K562 (cell line): ENCODE data around the gene WDR31. TPM values are rescaled to one million over a fixed set of nuclear protein-coding genes. Genes with fewer than 3 reads are reported as not detected.
A peak's percentile ranks its signal among the peaks of the same experiment; 100 is the strongest.

Source experiments
- ARID2 ChIP-seq: fragments of 450-650 bp; IDR thresholded peaks from 2 replicates; pipeline ENCODE4 v1.6.1; 2017; ENCODE audit warnings: antibody characterized with exemption, mild to moderate bottlenecking
- CBFB ChIP-seq: sonication (generic); formaldehyde crosslinking; IDR thresholded peaks from 2 replicates; pipeline ENCODE4 v1.4.0; 2020; ENCODE audit warnings: mild to moderate bottlenecking, missing genetic modification reagents
- CBX2 ChIP-seq: fragments of 200-600 bp; sonication (generic); IDR thresholded peaks from one replicate; pipeline ENCODE4 v1.6.1; 2012; ENCODE audit warnings: mild to moderate bottlenecking, low read length, inconsistent platforms; ENCODE audit not compliant: insufficient read depth, poor library complexity, severe bottlenecking
- CEBPB ChIP-seq: fragments of 450-650 bp; IDR thresholded peaks from 2 replicates; pipeline ENCODE4 v1.6.1; 2016; ENCODE audit warnings: missing genetic modification characterization, missing compliant biosample characterization
- GATAD2A ChIP-seq: fragments of 450-650 bp; IDR thresholded peaks from 2 replicates; pipeline ENCODE4 v1.6.1; 2017
- GTF2F1 ChIP-seq: IDR thresholded peaks from 2 replicates; pipeline ENCODE4 v1.6.1; 2011; ENCODE audit warnings: low read depth, low read length, improper control_type of control experiment
- HDAC6 ChIP-seq: IDR thresholded peaks from 2 replicates; pipeline ENCODE4 v1.6.1; 2012; ENCODE audit warnings: low read depth, mild to moderate bottlenecking, control low read depth, inconsistent platforms, low read length, moderate library complexity
- HDAC8 ChIP-seq: fragments of 450-650 bp; IDR thresholded peaks from 2 replicates; pipeline ENCODE4 v1.6.1; 2016; ENCODE audit warnings: mild to moderate bottlenecking, missing genetic modification characterization, moderate library complexity, missing compliant biosample characterization
- KAT8 ChIP-seq: fragments of 450-650 bp; IDR thresholded peaks from 2 replicates; pipeline ENCODE4 v1.6.1; 2016; ENCODE audit warnings: low read depth, mild to moderate bottlenecking
- LCOR ChIP-seq: sonication (generic); formaldehyde crosslinking; IDR thresholded peaks from 2 replicates; pipeline ENCODE4 v1.8.0; 2022; ENCODE audit warnings: mild to moderate bottlenecking, missing genetic modification reagents
- MBD2 ChIP-seq: sonication (generic); IDR thresholded peaks from 2 replicates; pipeline ENCODE4 v1.6.1; 2016; ENCODE audit warnings: low read depth, borderline replicate concordance
- MLX ChIP-seq, 2 experiments: fragments of 450-650 bp in 1 of 2; sonication (generic) in 1 of 2; formaldehyde crosslinking; conservative IDR thresholded peaks; 2 replicates each; pipeline versions ENCODE4 v1.4.0 to v1.8.1; 2020 to 2022; ENCODE audit warnings: mild to moderate bottlenecking in 1 of 2, missing genetic modification reagents in 1 of 2
- NONO ChIP-seq, 2 experiments: fragments of 200-400 bp in 1 of 2; fragments of 450-650 bp in 1 of 2; formaldehyde crosslinking in 1 of 2; IDR thresholded peaks; 2 replicates each; pipeline ENCODE4 v1.6.1; 2017; ENCODE audit warnings: low read depth in 2 of 2, mild to moderate bottlenecking in 2 of 2, moderate library complexity in 2 of 2, low read length in 1 of 2
- NRF1 ChIP-seq, 2 experiments: fragments of 450-650 bp; IDR thresholded peaks in 1 of 2; conservative IDR thresholded peaks in 1 of 2; 2 replicates each; pipeline ENCODE4 v1.6.1; 2014; ENCODE audit warnings: mild to moderate bottlenecking in 2 of 2
- RNF219 ChIP-seq: fragments of 250-450 bp; sonication (Bioruptor Pico); IDR thresholded peaks from 2 replicates; pipeline ENCODE4 v1.5.0; 2022; ENCODE audit warnings: mild to moderate bottlenecking
- TSHZ1 ChIP-seq: fragments of 250-450 bp; sonication (Bioruptor Pico); IDR thresholded peaks from 2 replicates; pipeline ENCODE4 v1.4.0; 2020; ENCODE audit warnings: mild to moderate bottlenecking, moderate library complexity
- ZBTB7A ChIP-seq: IDR thresholded peaks from 2 replicates; pipeline ENCODE4 v1.6.1; 2011; ENCODE audit warnings: low read depth, mild to moderate bottlenecking, low read length, moderate library complexity, borderline replicate concordance; ENCODE audit not compliant: control insufficient read depth
- ZFP91 ChIP-seq: sonication (generic); formaldehyde crosslinking; IDR thresholded peaks from 2 replicates; pipeline ENCODE4 v1.8.0; 2022; ENCODE audit warnings: mild to moderate bottlenecking, missing genetic modification reagents
- ZKSCAN8 ChIP-seq: fragments of 200-800 bp; sonication (Bioruptor generic); IDR thresholded peaks from 2 replicates; pipeline ENCODE4 v1.6.1; 2016; ENCODE audit warnings: missing genetic modification characterization, missing compliant biosample characterization
- polyA plus RNA-seq, 8 experiments: library from polyadenylated mRNA; depleted of rRNA in 4 of 8; stranded (reverse) in 5 of 8; unstranded in 3 of 8; fragments of >200 nt; fragmentation: Nextera tagmentation in 2 of 8; fragmentation: Illumina TruSeq in 1 of 8; extraction: Ambion mirVana in 2 of 8; extraction: Trizol in 1 of 8; gene quantifications; 2 replicates each; pipeline versions ENCODE4 v1.2.1 to v1.2.3, GENCODE V29; 2011 to 2014; ENCODE audit warnings: inconsistent platforms in 1 of 8, missing spikeins in 1 of 8
- total RNA-seq, 7 experiments: library from RNA; depleted of rRNA in 6 of 7; stranded (reverse); fragments of >200 nt in 6 of 7; fragmentation: Illumina TruSeq in 2 of 7; extraction: Trizol in 2 of 7; gene quantifications; 2 replicates each; pipeline versions ENCODE4 v1.2.1 to v1.2.3, GENCODE V29; 2011 to 2021; ENCODE audit warnings: low replicate concordance in 1 of 7

The WDR31 gene
- total and polyA plus RNA-seq, 9 of the 15 experiments (the other 6 are each of a cell fraction or from before 2014, with no cell fraction given), result 0.35 to 1.8 (median 0.95) TPM

GRCh38 chr9:113368982-113369854, 29.1 kb upstream of the WDR31 start (continued):
- TF ChIP-seq RNF219 (CRISPR knock-in tag), result no peak
- TF ChIP-seq TSHZ1 (CRISPR knock-in tag), result no peak
- peak; percentile 49; the same call in 1 of the 2 replicates for TF ChIP-seq MBD2
- no peak for TF ChIP-seq MLX (CRISPR knock-in tag; conservative IDR thresholded peaks at IDR 0.05)
- no peak for TF ChIP-seq ZBTB7A
- no peak for TF ChIP-seq GATAD2A
- no peak for TF ChIP-seq HDAC6
- no peak for TF ChIP-seq ZFP91 (CRISPR knock-in tag)
- TF ChIP-seq NRF1 (conservative IDR thresholded peaks at IDR 0.05 in 1 of 2, IDR thresholded peaks at IDR 0.05 in 1 of 2), result peak in 1 of 2 experiments; percentile 39; a peak in 3 of 4 replicates
- no peak for TF ChIP-seq HDAC8 (tag)
- TF ChIP-seq KAT8, result no peak
- TF ChIP-seq CBX2, result no peak
- no peak for TF ChIP-seq ARID2
- TF ChIP-seq CBFB (CRISPR knock-in tag), result no peak
- no peak for TF ChIP-seq GTF2F1
- peak; percentile 51; the same call in 1 of the 2 replicates for TF ChIP-seq LCOR (CRISPR knock-in tag)
- TF ChIP-seq NONO (IDR thresholded peaks at IDR 0.05; ENCODE audit: low read depth in 2 of 2, low read length in 1 of 2), result peak in 1 of 2 experiments; percentile 70; a peak in 1 of 4 replicates
- TF ChIP-seq CEBPB (tag), result peak; percentile 34; the same call in 1 of the 2 replicates
- TF ChIP-seq ZKSCAN8 (CRISPR knock-in tag), result 0 out of 2 replicates have a peak, but pooled peaks have one; percentile 77
